ENCODE measurements around the gene SLC16A7.

The SLC16A7 gene

DNA sequence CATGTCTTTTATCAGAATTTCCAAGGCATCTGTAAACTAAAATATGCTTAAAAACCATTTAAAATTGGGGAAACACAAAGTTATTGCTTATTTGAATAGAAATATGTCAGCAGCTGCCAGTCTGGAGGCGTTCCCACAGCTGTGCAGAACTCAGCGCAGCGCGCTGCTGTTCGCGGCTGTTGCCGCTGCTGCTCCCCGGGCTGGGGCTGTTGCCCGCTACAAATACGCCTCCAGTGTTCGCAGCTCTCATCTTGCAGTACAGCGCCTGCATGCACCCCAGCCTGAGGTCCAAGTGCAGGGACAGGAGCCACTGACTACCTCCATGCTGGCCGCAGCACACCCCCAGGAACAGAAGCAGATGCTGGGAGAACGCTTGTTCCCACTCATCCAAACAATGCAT lies 216.2 kb downstream of the SLC16A7 start:
- in situ Hi-C loops (cut with MboI; ENCODE audit: low sequenced_read_pairs, unreplicated experiment), result loop anchor here (25.0 kb wide), 2 partner anchors 225 to 400 kb away; partner anchors contain the start of gene SLC16A7
- no peak for DNase-seq (ENCODE audit: low spot score)
- TF ChIP-seq, protein P1, sequence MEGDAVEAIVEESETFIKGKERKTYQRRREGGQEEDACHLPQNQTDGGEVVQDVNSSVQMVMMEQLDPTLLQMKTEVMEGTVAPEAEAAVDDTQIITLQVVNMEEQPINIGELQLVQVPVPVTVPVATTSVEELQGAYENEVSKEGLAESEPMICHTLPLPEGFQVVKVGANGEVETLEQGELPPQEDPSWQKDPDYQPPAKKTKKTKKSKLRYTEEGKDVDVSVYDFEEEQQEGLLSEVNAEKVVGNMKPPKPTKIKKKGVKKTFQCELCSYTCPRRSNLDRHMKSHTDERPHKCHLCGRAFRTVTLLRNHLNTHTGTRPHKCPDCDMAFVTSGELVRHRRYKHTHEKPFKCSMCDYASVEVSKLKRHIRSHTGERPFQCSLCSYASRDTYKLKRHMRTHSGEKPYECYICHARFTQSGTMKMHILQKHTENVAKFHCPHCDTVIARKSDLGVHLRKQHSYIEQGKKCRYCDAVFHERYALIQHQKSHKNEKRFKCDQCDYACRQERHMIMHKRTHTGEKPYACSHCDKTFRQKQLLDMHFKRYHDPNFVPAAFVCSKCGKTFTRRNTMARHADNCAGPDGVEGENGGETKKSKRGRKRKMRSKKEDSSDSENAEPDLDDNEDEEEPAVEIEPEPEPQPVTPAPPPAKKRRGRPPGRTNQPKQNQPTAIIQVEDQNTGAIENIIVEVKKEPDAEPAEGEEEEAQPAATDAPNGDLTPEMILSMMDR (IDR thresholded peaks at IDR 0.05; ENCODE audit: borderline replicate concordance, control extremely low read depth, extremely low read depth, insufficient read depth, missing control alignments), result no peak

DNA sequence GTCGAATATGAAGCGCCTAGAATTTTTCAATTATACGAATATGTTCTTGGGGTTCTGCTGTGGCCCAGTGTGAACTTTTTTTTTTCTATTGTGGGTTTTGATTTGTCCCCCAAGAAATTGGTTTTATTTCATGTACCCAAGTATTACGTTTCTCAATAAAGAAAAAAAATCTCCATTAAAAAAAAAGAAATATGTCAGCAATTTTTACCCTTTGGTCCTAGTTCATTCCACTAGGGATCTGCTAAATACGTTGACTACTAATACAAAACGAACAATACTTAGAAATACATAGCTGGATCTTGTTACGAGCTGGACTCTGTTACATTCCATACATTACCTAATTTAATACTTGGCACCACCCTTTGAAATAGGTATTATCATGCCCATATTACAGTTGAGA lies 216.9 kb downstream of the SLC16A7 start:
- no peak for DNase-seq (ENCODE audit: low spot score)
- in situ Hi-C loops (cut with MboI; ENCODE audit: low sequenced_read_pairs, unreplicated experiment), result loop anchor here (25.0 kb wide), 2 partner anchors 225 to 400 kb away; partner anchors contain the start of gene SLC16A7
- TF ChIP-seq, protein P1 (IDR thresholded peaks at IDR 0.05; ENCODE audit: borderline replicate concordance, control extremely low read depth, extremely low read depth, insufficient read depth, missing control alignments), result no peak

DNA sequence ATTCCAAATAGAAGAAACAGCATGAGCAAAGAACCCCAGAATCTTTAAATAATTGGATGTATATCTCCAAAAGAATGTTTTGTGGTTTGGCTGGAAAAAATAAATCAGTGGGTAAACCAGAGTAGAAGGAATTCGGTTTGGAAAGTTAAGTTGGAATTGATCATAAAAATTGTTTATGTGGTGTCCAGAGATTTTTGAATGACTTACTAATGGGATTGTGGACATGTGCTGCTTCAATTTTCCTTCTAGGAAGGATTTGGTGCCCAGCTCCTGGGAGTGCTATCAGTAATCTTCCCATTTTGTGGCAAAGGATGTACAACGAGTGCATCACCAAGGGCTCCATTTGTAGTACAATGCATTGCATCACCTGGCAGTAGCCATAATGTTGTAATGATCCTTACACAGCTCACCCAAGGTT lies 224.8 kb downstream of the SLC16A7 start:
- DNase-seq (ENCODE audit: low spot score), result no peak
- in situ Hi-C loops (cut with MboI; ENCODE audit: low sequenced_read_pairs, unreplicated experiment), result loop anchor here (25.0 kb wide), 2 partner anchors 233 to 408 kb away; partner anchors contain the start of gene SLC16A7
- TF ChIP-seq, protein P1 (IDR thresholded peaks at IDR 0.05; ENCODE audit: borderline replicate concordance, control extremely low read depth, extremely low read depth, insufficient read depth, missing control alignments), result no peak

DNA sequence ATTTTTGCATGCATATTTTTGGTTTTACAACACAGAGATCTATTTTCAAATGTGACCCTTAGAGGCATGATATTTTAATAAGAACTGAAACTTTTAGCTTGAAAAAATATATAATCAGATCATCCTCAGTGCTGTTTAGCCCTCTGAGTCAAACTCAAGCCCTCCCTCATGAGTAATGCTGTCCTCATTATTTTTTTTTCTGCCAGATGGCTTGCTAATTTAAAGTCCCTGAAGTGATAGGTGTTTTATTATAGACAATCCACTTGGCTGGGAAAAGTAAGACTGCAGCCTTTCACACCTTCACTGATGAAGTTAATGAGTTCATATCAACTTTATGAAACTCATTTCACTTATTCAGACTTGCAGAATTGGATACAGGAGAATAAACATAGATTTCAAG lies 227.7 kb downstream of the SLC16A7 start:
- TF ChIP-seq, protein P1 (IDR thresholded peaks at IDR 0.05; ENCODE audit: borderline replicate concordance, control extremely low read depth, extremely low read depth, insufficient read depth, missing control alignments), result no peak
- in situ Hi-C loops (cut with MboI; ENCODE audit: low sequenced_read_pairs, unreplicated experiment), result loop anchor here (25.0 kb wide), 2 partner anchors 236 to 411 kb away; partner anchors contain the start of gene SLC16A7
- no peak for DNase-seq (ENCODE audit: low spot score)

DNA sequence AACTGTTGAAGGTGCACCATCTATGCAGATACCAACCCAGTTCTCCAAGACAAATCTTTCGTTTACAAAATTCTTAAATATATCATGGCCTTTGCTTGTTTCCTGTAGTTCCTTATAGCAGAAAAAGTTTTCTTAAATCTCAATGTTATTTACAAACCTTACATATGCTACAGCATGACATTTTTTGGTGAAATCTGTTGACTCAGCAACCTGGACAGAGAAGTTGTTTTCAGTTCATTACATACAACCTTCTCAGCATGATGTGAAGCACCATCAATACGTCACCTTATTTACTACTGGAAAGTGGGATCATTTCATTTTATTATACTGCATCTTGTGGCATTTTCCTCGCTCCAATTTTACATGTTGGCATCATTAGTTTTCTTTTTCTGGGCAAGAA lies 231.9 kb downstream of the SLC16A7 start:
- TF ChIP-seq, protein P1 (IDR thresholded peaks at IDR 0.05; ENCODE audit: borderline replicate concordance, control extremely low read depth, extremely low read depth, insufficient read depth, missing control alignments), result no peak
- no peak for DNase-seq (ENCODE audit: low spot score)
- in situ Hi-C loops (cut with MboI; ENCODE audit: low sequenced_read_pairs, unreplicated experiment), result no loop called here

DNA sequence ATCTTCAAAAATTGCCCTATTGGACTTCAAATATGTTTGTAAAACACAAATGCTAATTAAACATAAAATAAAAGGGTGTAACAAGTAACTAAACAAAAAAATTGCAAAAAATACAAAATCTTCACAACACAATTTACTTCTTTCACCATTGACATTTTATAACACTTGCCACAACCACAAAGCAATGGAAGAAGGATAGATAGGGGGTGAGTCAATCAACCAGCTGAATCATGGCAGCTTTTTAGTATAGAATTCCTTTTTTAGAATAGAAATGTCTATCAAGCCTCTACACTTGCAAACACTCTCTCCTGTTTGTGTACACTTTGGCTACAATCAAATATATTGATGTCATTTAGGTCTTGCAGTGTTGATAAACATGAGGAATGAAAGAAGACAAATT lies 232.7 kb downstream of the SLC16A7 start:
- no peak for DNase-seq (ENCODE audit: low spot score)
- TF ChIP-seq, protein P1 (IDR thresholded peaks at IDR 0.05; ENCODE audit: borderline replicate concordance, control extremely low read depth, extremely low read depth, insufficient read depth, missing control alignments), result no peak
- in situ Hi-C loops (cut with MboI; ENCODE audit: low sequenced_read_pairs, unreplicated experiment), result no loop called here

Data from GM13976 (cell line).